H1 (cell line): ENCODE measurements around the gene ZBTB38. TPM values are rescaled to one million over a fixed set of nuclear protein-coding genes. Genes with fewer than 3 reads are reported as not detected.

Experiments used
- BCL11A ChIP-seq, 2 experiments: IDR thresholded peaks; one replicate each; pipeline ENCODE4 v1.6.1; 2011; ENCODE audit warnings: low read depth in 2 of 2, low read length in 2 of 2, mild to moderate bottlenecking in 2 of 2
- CHD2 ChIP-seq: IDR thresholded peaks from 2 replicates; pipeline ENCODE4 v1.6.1; 2012; ENCODE audit warnings: low read length, improper control_type of control experiment
- RNF2 ChIP-seq: fragments of 200-900, 300-1000 bp; sonication (generic); IDR thresholded peaks from 2 replicates; pipeline ENCODE4 v1.7.1; 2016; ENCODE audit warnings: borderline replicate concordance, low read depth, mild to moderate bottlenecking, antibody characterized with exemption, low read length; ENCODE audit not compliant: poor library complexity, severe bottlenecking; ENCODE audit errors: missing control alignments
- RXRA ChIP-seq: IDR thresholded peaks from 2 replicates; pipeline ENCODE4 v1.6.1; 2011; ENCODE audit warnings: low read depth, mild to moderate bottlenecking, low read length, moderate library complexity; ENCODE audit not compliant: insufficient read depth
- SIN3A ChIP-seq, 2 experiments: IDR thresholded peaks in 1 of 2; conservative IDR thresholded peaks in 1 of 2; 2 replicates each; pipeline ENCODE4 v1.6.1; 2011 to 2012; ENCODE audit warnings: low read length in 2 of 2, improper control_type of control experiment in 1 of 2, low read depth in 1 of 2, mild to moderate bottlenecking in 1 of 2
- SP4 ChIP-seq: IDR thresholded peaks from 2 replicates; pipeline ENCODE4 v1.6.1; 2012; ENCODE audit warnings: low read length, inconsistent platforms
- polyA plus RNA-seq, 7 experiments: library from polyadenylated mRNA; depleted of rRNA in 3 of 7; stranded (reverse) in 5 of 7; unstranded in 2 of 7; fragments of >200 nt in 5 of 7; fragments of 200-250 nt in 2 of 7; gene quantifications; 1 replicate in 5 of 7; 2 replicates in 1 of 7; 4 replicates in 1 of 7; pipeline versions ENCODE4 v1.2.1 to v1.2.3, GENCODE V29; 2011 to 2013; ENCODE audit warnings: missing spikeins in 2 of 7, mixed read lengths in 2 of 7
- total RNA-seq: library from RNA; stranded (reverse); fragmentation: NEBNext Ultra II Directional; extraction: Animal tissue kit (Norgen Biotek cat#: 25700); gene quantifications from 2 replicates; pipeline ENCODE4 v1.2.1, GENCODE V29; 2021

The ZBTB38 gene
- total and polyA plus RNA-seq, 2 of the 8 experiments (the other 6 are each of a cell fraction or from before 2014, with no cell fraction given): 4.4 to 10.5 TPM

DNA sequence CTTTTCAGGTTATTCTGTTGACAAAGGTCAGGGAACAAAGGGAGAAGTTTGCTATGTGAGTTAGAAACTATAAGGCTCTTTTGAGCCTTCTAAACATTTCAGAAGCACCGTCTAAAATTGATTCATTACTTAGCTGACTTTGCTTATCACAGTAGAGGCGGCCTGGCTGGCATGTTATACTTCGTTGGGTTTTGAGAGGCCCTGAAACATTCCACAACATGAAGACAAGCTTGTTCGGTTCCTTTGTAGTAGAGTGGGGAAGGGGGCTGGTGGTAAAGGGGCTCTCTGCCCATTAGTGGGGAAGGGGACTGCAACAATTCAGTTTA lies 23.6 kb downstream of the ZBTB38 start (continued):
- TF ChIP-seq SIN3A (conservative IDR thresholded peaks at IDR 0.05 in 1 of 2, IDR thresholded peaks at IDR 0.05 in 1 of 2; ENCODE audit: low read depth in 1 of 2, low read length in 2 of 2) (no peak), SP4 (no peak), BCL11A (IDR thresholded peaks at IDR 0.05; ENCODE audit: low read depth in 2 of 2, low read length in 2 of 2) (no peak), RNF2 (no peak), CHD2 (no peak), RXRA (no peak)
